B cell (primary cell): ENCODE results near the gene RABL3. TPM values are rescaled to one million over a fixed set of nuclear protein-coding genes. Genes with fewer than 3 reads are reported as not detected.

Experiments used
- ATAC-seq: fragments of 200-7000 bp; cut with Tn5 transposase; one replicate; pipeline ENCODE4 v1.10.0; 2021; ENCODE audit warnings: low read depth, mild to moderate bottlenecking, moderate number of reproducible peaks, moderate library complexity
- CTCF ChIA-PET: fragments of 350-600 bp; sonication (Branson Sonifier 250); formaldehyde crosslinking; loops from one replicate; lab custom pipeline; 2021; ENCODE audit warnings: antibody characterized with exemption, inconsistent platforms; lab: Charles Lee
- POLR2A ChIA-PET: fragments of 350-600 bp; sonication (Branson Sonifier 250); formaldehyde crosslinking; loops from one replicate; lab custom pipeline; 2021; ENCODE audit warnings: antibody characterized with exemption; lab: Charles Lee
- DNase-seq: peaks from one replicate; pipeline ENCODE4 v3.0.0; 2013
- H2AFZ ChIP-seq: 2 replicates; pipeline ENCODE4 v1.6.1; 2012; ENCODE audit warnings: mild to moderate bottlenecking, low read depth, low read length; ENCODE audit not compliant: insufficient read depth, poor library complexity, severe bottlenecking
- H3K27ac ChIP-seq, 2 donors: 1 replicate in 1 of 2; 2 replicates in 1 of 2; pipeline ENCODE4 v1.5.1; 2012 to 2013; ENCODE audit warnings: low read length in 2 of 2, mild to moderate bottlenecking in 2 of 2, moderate library complexity in 1 of 2
- H3K27me3 ChIP-seq, 4 experiments: fragments of 200-600 bp in 1 of 4; sonication (generic) in 1 of 4; replicated peaks in 1 of 4; 1 replicate in 2 of 4; 2 replicates in 2 of 4; pipeline versions ENCODE4 v1.6.1 to v1.7.0; 2013 to 2016; ENCODE audit warnings: low read length in 3 of 4, mild to moderate bottlenecking in 2 of 4, mixed read lengths in 1 of 4, moderate library complexity in 1 of 4; ENCODE audit not compliant: insufficient read depth in 4 of 4, control insufficient read depth in 3 of 4; ENCODE audit errors: control extremely low read depth in 1 of 4
- H3K36me3 ChIP-seq, 2 experiments: replicated peaks in 1 of 2; 1 replicate in 1 of 2; 2 replicates in 1 of 2; pipeline versions ENCODE4 v1.6.1 to v1.7.1; 2013; ENCODE audit warnings: low read length in 1 of 2; ENCODE audit not compliant: insufficient read depth in 2 of 2, control insufficient read depth in 1 of 2; ENCODE audit errors: control extremely low read depth in 1 of 2, extremely low read depth in 1 of 2
- H3K4me1 ChIP-seq, 2 donors: fragments of 200-600 bp in 1 of 2; sonication (generic) in 1 of 2; 1 replicate in 1 of 2; 2 replicates in 1 of 2; pipeline versions ENCODE4 v1.5.1 to v1.6.1; 2013 to 2017; ENCODE audit warnings: low read length in 2 of 2; ENCODE audit not compliant: control insufficient read depth in 2 of 2, insufficient read depth in 2 of 2
- H3K4me2 ChIP-seq: replicated peaks from 2 replicates; pipeline ENCODE3; 2012; ENCODE audit warnings: mild to moderate bottlenecking, low read depth, low read length; ENCODE audit not compliant: poor library complexity, severe bottlenecking
- H3K4me3 ChIP-seq, 5 experiments: fragments of 200-600 bp in 1 of 5; sonication (generic) in 1 of 5; 1 replicate in 3 of 5; 2 replicates in 2 of 5; pipeline versions ENCODE4 v1.5.1 to v1.7.0; 2011 to 2016; ENCODE audit warnings: low read length in 4 of 5, mild to moderate bottlenecking in 4 of 5, low read depth in 2 of 5, control low read depth in 1 of 5, moderate library complexity in 1 of 5; ENCODE audit not compliant: insufficient read depth in 1 of 5; ENCODE audit errors: control extremely low read depth in 1 of 5, extremely low read depth in 1 of 5
- H3K79me2 ChIP-seq: fragments of 200-600 bp; sonication (generic); one replicate; pipeline ENCODE4 v1.6.0; 2016; ENCODE audit warnings: low read length; ENCODE audit not compliant: control insufficient read depth, insufficient read depth
- H3K9ac ChIP-seq: fragments of 200-600 bp; sonication (generic); 2 replicates; pipeline ENCODE4 v1.6.1; 2017; ENCODE audit warnings: mild to moderate bottlenecking, low read length, moderate library complexity
- H3K9me3 ChIP-seq, 3 donors: one replicate each; pipeline versions ENCODE4 v1.6.1 to v1.7.1; 2013; ENCODE audit warnings: low read length in 2 of 3; ENCODE audit not compliant: control insufficient read depth in 2 of 3, insufficient read depth in 1 of 3; ENCODE audit errors: control extremely low read depth in 1 of 3
- H4K20me1 ChIP-seq: 2 replicates; pipeline ENCODE4 v1.6.0; 2012; ENCODE audit warnings: mild to moderate bottlenecking, low read length; ENCODE audit not compliant: insufficient read depth, control insufficient read depth, poor library complexity, severe bottlenecking
- H3K27ac Mint-ChIP-seq: one replicate; pipeline ENCODE4 v1.8.0; 2021; ENCODE audit warnings: mixed read lengths
- H3K27me3 Mint-ChIP-seq: one replicate; pipeline ENCODE4 v1.8.0; 2021; ENCODE audit warnings: mixed read lengths
- H3K4me1 Mint-ChIP-seq: one replicate; pipeline ENCODE4 v1.8.0; 2021; ENCODE audit warnings: mixed read lengths
- H3K4me3 Mint-ChIP-seq: one replicate; pipeline ENCODE4 v1.8.0; 2021; ENCODE audit warnings: mixed read lengths
- H3K9me3 Mint-ChIP-seq: one replicate; pipeline ENCODE4 v1.8.0; 2022; ENCODE audit warnings: mixed read lengths; ENCODE audit not compliant: insufficient read depth
- EZH2 ChIP-seq: IDR thresholded peaks from 2 replicates; pipeline ENCODE4 v1.6.1; 2012; ENCODE audit warnings: borderline replicate concordance, low read depth, mild to moderate bottlenecking, moderate library complexity, low read length; ENCODE audit not compliant: insufficient read depth, poor library complexity, severe bottlenecking
- WGBS: methylation state at CpG from one replicate; pipeline ENCODE4 v1.1.5; 2013; ENCODE audit warnings: missing lambda C conversion rate; ENCODE audit not compliant: insufficient coverage; 5-methylcytosine and 5-hydroxymethylcytosine counted together
- intact Hi-C: fragments of 100-400 bp; cut with micrococcal nuclease; formaldehyde crosslinking; loops from one replicate; pipeline ENCODE4 v1.10.0; 2022
- polyA plus RNA-seq: library from polyadenylated mRNA; depleted of rRNA; stranded (reverse); fragments of >200 nt; gene quantifications from 2 replicates; pipeline ENCODE4 v1.2.3, GENCODE V29; 2012
- total RNA-seq, 2 donors: library from RNA; stranded (reverse); fragments of 120-200 nt in 1 of 2; gene quantifications; 1 replicate in 1 of 2; 2 replicates in 1 of 2; pipeline versions ENCODE4 v1.2.3 to v1.2.4, GENCODE V29; 2013 to 2022
- TF ChIP-seq, protein P1 (sequence below): fragments of 200-600 bp; IDR thresholded peaks from one replicate; pipeline ENCODE4 v1.8.0; 2022; ENCODE audit warnings: antibody characterized with exemption, mild to moderate bottlenecking

The RABL3 gene
- total and polyA plus RNA-seq, 2 donors (not counting 1 experiment from before 2014, with no cell fraction given), result 2.5 to 18.8 TPM

DNA sequence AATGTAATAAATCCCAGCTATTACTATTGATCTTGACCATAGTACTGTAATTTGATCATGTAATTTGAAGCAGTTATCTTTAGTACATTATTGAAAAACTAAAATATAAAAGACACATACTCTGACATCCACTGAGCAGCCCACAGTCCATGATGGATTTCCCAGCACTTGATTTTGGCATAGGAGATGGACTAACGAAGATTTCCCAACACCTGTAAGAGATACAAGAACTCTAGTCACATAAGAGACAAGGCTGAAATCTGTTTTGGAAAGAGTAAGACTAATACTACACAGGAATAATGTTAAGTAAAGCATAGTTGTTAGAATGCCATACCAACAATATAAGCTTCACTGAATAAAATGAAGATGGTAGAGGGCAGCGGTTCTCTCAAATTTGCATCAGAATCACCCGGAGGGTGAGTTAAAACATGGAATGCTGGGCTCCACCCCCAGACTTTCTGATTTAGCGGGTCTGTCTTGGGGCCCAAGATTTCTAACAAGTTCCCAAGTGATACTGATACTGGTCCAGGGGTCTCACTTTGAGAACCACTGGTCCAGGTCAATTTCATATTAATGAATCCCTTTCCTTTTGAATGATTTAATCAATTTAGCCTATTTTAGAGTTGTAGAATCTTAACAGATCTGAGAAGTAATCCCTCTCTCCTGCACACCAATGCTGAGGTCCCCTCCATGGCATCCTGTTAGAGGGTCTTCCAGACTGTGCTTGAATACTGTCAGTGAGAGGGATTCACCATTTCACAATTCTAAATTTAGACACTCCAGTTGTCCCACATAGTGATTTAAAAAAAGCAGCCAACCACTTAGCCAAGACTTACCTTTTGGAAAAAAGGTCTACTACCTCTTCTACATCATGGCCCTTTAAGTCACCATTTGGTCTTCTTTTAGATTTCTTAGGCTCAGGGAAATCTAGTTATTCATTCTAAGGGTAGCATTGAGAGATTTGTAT is 11.5 kb downstream of the RABL3 start:
- H3K27me3 Mint-ChIP-seq, result no peaks in the 10 kb centered on the region
- Histone ChIP-seq H2AFZ (no peak overlapping the region), H3K4me2 (no peak overlapping the region), H3K4me3 (no peak overlapping the region), H3K9ac (no peak overlapping the region), H3K36me3 (peaks cover 6 to 14% of the 10 kb centered on the region in 2 experiments), H3K9me3 (no peaks in the 10 kb centered on the region), H4K20me1 (no peaks in the 10 kb centered on the region), H3K4me1 (no peaks in the 10 kb centered on the region), H3K79me2 (no peaks in the 10 kb centered on the region), H3K27ac (no peak overlapping the region), H3K27me3 (no peaks in the 10 kb centered on the region)
- no peaks in the 10 kb centered on the region for H3K4me1 Mint-ChIP-seq
- POLR2A ChIA-PET, result no interaction called here
- TF ChIP-seq EZH2, result no peak
- TF ChIP-seq, protein P1, sequence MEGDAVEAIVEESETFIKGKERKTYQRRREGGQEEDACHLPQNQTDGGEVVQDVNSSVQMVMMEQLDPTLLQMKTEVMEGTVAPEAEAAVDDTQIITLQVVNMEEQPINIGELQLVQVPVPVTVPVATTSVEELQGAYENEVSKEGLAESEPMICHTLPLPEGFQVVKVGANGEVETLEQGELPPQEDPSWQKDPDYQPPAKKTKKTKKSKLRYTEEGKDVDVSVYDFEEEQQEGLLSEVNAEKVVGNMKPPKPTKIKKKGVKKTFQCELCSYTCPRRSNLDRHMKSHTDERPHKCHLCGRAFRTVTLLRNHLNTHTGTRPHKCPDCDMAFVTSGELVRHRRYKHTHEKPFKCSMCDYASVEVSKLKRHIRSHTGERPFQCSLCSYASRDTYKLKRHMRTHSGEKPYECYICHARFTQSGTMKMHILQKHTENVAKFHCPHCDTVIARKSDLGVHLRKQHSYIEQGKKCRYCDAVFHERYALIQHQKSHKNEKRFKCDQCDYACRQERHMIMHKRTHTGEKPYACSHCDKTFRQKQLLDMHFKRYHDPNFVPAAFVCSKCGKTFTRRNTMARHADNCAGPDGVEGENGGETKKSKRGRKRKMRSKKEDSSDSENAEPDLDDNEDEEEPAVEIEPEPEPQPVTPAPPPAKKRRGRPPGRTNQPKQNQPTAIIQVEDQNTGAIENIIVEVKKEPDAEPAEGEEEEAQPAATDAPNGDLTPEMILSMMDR, result no peak
- H3K27ac Mint-ChIP-seq, result no peak overlapping the region
- CTCF ChIA-PET, result no interaction called here
- H3K4me3 Mint-ChIP-seq, result no peak overlapping the region
- intact Hi-C loops, result no loop called here
- ATAC-seq (no peak), DNase-seq (no peak)
- H3K9me3 Mint-ChIP-seq, result peaks cover 5% of the 10 kb centered on the region
- no CpG with 5 or more reads among the region's 4 CpGs for WGBS

- ChIA-PET POLR2A (no interaction called here), CTCF (no interaction called here)
- Histone ChIP-seq H3K36me3 (peaks cover 6 to 14% of the 10 kb centered on the region in 2 experiments), H3K79me2 (peaks cover 4% of the 10 kb centered on the region), H3K4me2 (no peak overlapping the region), H3K4me3 (no peak overlapping the region), H3K9me3 (no peaks in the 10 kb centered on the region), H3K4me1 (no peaks in the 10 kb centered on the region), H4K20me1 (no peaks in the 10 kb centered on the region), H3K9ac (no peak overlapping the region), H3K27me3 (no peaks in the 10 kb centered on the region), H3K27ac (no peak overlapping the region), H2AFZ (no peak overlapping the region)
- intact Hi-C loops, result no loop called here
- no peak overlapping the region for H3K4me3 Mint-ChIP-seq
- WGBS, result no CpG with 5 or more reads among the region's 1 CpG
- H3K4me1 Mint-ChIP-seq, result no peaks in the 10 kb centered on the region
- no peaks in the 10 kb centered on the region for H3K9me3 Mint-ChIP-seq
- TF ChIP-seq, protein P1, result no peak
- TF ChIP-seq EZH2, result no peak
- ATAC-seq (no peak), DNase-seq (no peak)
- H3K27ac Mint-ChIP-seq, result no peak overlapping the region
- no peaks in the 10 kb centered on the region for H3K27me3 Mint-ChIP-seq
Observed at GRCh38 chr3:120726791-120727190, 15.5 kb downstream of the RABL3 start.
